Endothelial cell of umbilical vein (primary cell): ENCODE measurements around the gene EFNB3. TPM values are rescaled to one million over a fixed set of nuclear protein-coding genes. Genes with fewer than 3 reads are reported as not detected.

Experiments
- BruUV-seq: library from RNA; stranded (reverse); fragments of 400-500 nt; replicated peaks from 2 replicates; lab custom pipeline; 2021; lab: Mats Ljungman, UMichigan
- CTCF ChIA-PET: fragments of 300-600, 350-600 bp; sonication (Branson Sonifier 250); formaldehyde crosslinking; loops from one replicate; lab custom pipeline; 2021; ENCODE audit warnings: antibody characterized with exemption, inconsistent platforms; lab: Charles Lee
- POLR2A ChIA-PET: fragments of 300-600, 350-600 bp; sonication (Branson Sonifier 250); formaldehyde crosslinking; loops from one replicate; lab custom pipeline; 2021; ENCODE audit warnings: antibody characterized with exemption, inconsistent platforms; lab: Charles Lee
- DNase-seq: peaks from one replicate; pipeline ENCODE4 v3.0.0-alpha.2; 2011; ENCODE audit warnings: low read depth, low spot score
- FAIRE-seq: peaks from 2 replicates; lab custom pipeline; 2011; peaks lifted over from hg19 to GRCh38; lab: Jason Lieb, UNC
- H2AFZ ChIP-seq: 2 replicates; pipeline ENCODE4 v1.6.0; 2012; ENCODE audit warnings: low read depth, low read length, control low read depth, inconsistent platforms
- H3K27ac ChIP-seq: 2 replicates; pipeline ENCODE4 v1.5.1; 2011; ENCODE audit warnings: low read depth, mild to moderate bottlenecking, control low read depth, low read length, moderate library complexity; ENCODE audit not compliant: insufficient read depth
- H3K27me3 ChIP-seq, 2 experiments: 2 replicates each; pipeline versions ENCODE4 v1.6.0 to v1.6.1; 2011; ENCODE audit warnings: low read length in 2 of 2, mixed read lengths in 1 of 2; ENCODE audit not compliant: control insufficient read depth in 2 of 2, insufficient read depth in 2 of 2
- H3K36me3 ChIP-seq, 2 experiments: 2 replicates in 1 of 2; 3 replicates in 1 of 2; pipeline ENCODE4 v1.5.1; 2011; ENCODE audit warnings: low read length in 2 of 2, mild to moderate bottlenecking in 1 of 2, moderate library complexity in 1 of 2; ENCODE audit not compliant: control insufficient read depth in 2 of 2, insufficient read depth in 2 of 2; ENCODE audit errors: extremely low read depth in 1 of 2
- H3K4me1 ChIP-seq: 3 replicates; pipeline ENCODE4 v1.5.1; 2011; ENCODE audit warnings: mild to moderate bottlenecking, low read length; ENCODE audit not compliant: control insufficient read depth, insufficient read depth; ENCODE audit errors: extremely low read depth
- H3K4me2 ChIP-seq: 2 replicates; pipeline ENCODE4 v1.6.1; 2011; ENCODE audit warnings: low read length, control low read depth, mixed read lengths; ENCODE audit not compliant: insufficient read depth
- H3K4me3 ChIP-seq, 3 experiments: fragments of 200-600 bp in 1 of 3; sonication (generic), shearing (Covaris generic) in 1 of 3; replicated peaks in 1 of 3; 2 replicates each; pipeline ENCODE4 v1.5.1; 2011 to 2016; ENCODE audit warnings: control low read depth in 3 of 3, low read length in 3 of 3, mild to moderate bottlenecking in 2 of 3, inconsistent platforms in 1 of 3, low read depth in 1 of 3, moderate library complexity in 1 of 3; ENCODE audit not compliant: insufficient read depth in 1 of 3
- H3K79me2 ChIP-seq: 2 replicates; pipeline ENCODE4 v1.6.0; 2012; ENCODE audit warnings: low read length, inconsistent platforms; ENCODE audit not compliant: control insufficient read depth, insufficient read depth
- H3K9ac ChIP-seq: replicated peaks from 2 replicates; pipeline ENCODE3; 2011; ENCODE audit warnings: low read length, control low read depth; ENCODE audit not compliant: insufficient read depth; ENCODE audit errors: extremely low read depth
- H3K9me1 ChIP-seq: replicated peaks from 3 replicates; pipeline ENCODE4 v1.6.0; 2011; ENCODE audit warnings: mild to moderate bottlenecking, low read length; ENCODE audit not compliant: control insufficient read depth, insufficient read depth; ENCODE audit errors: extremely low read depth
- H3K9me3 ChIP-seq: replicated peaks from 2 replicates; pipeline ENCODE4 v1.5.1; 2012; ENCODE audit warnings: low read length, inconsistent platforms; ENCODE audit not compliant: control insufficient read depth, insufficient read depth
- H4K20me1 ChIP-seq: replicated peaks from 2 replicates; pipeline ENCODE3; 2011; ENCODE audit warnings: mild to moderate bottlenecking, low read length; ENCODE audit not compliant: control insufficient read depth, insufficient read depth; ENCODE audit errors: extremely low read depth
- POLR2A ChIP-seq: IDR thresholded peaks from 2 replicates; pipeline ENCODE4 v1.6.1; 2012; ENCODE audit warnings: low read depth, mild to moderate bottlenecking, control low read depth, low read length
- dilution Hi-C: fragments of 300-500 bp; cut with MboI; formaldehyde crosslinking; loops from one replicate; pipeline ENCODE4 v1.15.0; 2019; ENCODE audit warnings: low sequenced_read_pairs; ENCODE audit not compliant: extremely low pct_ligation_motif_present
- intact Hi-C: fragments of 100-400 bp; cut with micrococcal nuclease; formaldehyde crosslinking; loops from one replicate; pipeline ENCODE4 v1.10.0; 2022
- polyA plus RNA-seq, 4 experiments: library from polyadenylated mRNA; depleted of rRNA in 3 of 4; stranded (reverse) in 3 of 4; unstranded in 1 of 4; fragments of >200 nt; gene quantifications; 2 replicates each; pipeline versions ENCODE4 v1.2.1 to v1.2.3, GENCODE V29; 2011 to 2012; ENCODE audit warnings: missing spikeins in 1 of 4
- total RNA-seq: library from RNA; stranded (reverse); gene quantifications from 2 replicates; pipeline ENCODE4 v1.2.3, GENCODE V29; 2021
- TF ChIP-seq, protein P1 (sequence below), 2 donors: IDR thresholded peaks; 1 replicate in 1 of 2; 2 replicates in 1 of 2; pipeline ENCODE4 v1.5.1; 2011; ENCODE audit warnings: low read length in 2 of 2, mild to moderate bottlenecking in 2 of 2, moderate library complexity in 2 of 2, control low read depth in 1 of 2, inconsistent platforms in 1 of 2, low read depth in 1 of 2; ENCODE audit not compliant: insufficient read depth in 1 of 2; ENCODE audit errors: extremely low read depth in 1 of 2
- TF ChIP-seq, protein P2 (sequence below): IDR thresholded peaks from 2 replicates; pipeline ENCODE4 v1.6.1; 2011; ENCODE audit not compliant: insufficient read depth, insufficient read length

Gene EFNB3
- total and polyA plus RNA-seq, 2 donors (not counting 3 experiments of a cell fraction or from before 2014, with no cell fraction given) = 1.1 to 2.9 TPM

GRCh38 chr17:7711051-7711755 is 6.2 kb downstream of the EFNB3 start:
- intact Hi-C loops = no loop called here
- Histone ChIP-seq H3K79me2 (no peaks in the 10 kb centered on the region), H3K27ac (no peak overlapping the region), H3K9me1 (no peaks in the 10 kb centered on the region), H4K20me1 (no peaks in the 10 kb centered on the region), H2AFZ (no peak overlapping the region), H3K4me3 (no peak overlapping the region), H3K36me3 (no peaks in the 10 kb centered on the region), H3K9ac (no peak overlapping the region), H3K9me3 (no peaks in the 10 kb centered on the region), H3K4me2 (no peak overlapping the region), H3K4me1 (peaks cover 3% of the 10 kb centered on the region), H3K27me3 (peaks cover 14 to 16% of the 10 kb centered on the region in 2 experiments)
- ChIA-PET CTCF (interaction anchor here (1.7 kb wide), 1 partner anchor 23 kb away, joined by 4 read pairs; the partner anchor contains the start of gene WRAP53), POLR2A (no interaction called here)
- DNase-seq (no peak), FAIRE-seq (no peak)
- no peak for TF ChIP-seq POLR2A
- TF ChIP-seq, protein P1, sequence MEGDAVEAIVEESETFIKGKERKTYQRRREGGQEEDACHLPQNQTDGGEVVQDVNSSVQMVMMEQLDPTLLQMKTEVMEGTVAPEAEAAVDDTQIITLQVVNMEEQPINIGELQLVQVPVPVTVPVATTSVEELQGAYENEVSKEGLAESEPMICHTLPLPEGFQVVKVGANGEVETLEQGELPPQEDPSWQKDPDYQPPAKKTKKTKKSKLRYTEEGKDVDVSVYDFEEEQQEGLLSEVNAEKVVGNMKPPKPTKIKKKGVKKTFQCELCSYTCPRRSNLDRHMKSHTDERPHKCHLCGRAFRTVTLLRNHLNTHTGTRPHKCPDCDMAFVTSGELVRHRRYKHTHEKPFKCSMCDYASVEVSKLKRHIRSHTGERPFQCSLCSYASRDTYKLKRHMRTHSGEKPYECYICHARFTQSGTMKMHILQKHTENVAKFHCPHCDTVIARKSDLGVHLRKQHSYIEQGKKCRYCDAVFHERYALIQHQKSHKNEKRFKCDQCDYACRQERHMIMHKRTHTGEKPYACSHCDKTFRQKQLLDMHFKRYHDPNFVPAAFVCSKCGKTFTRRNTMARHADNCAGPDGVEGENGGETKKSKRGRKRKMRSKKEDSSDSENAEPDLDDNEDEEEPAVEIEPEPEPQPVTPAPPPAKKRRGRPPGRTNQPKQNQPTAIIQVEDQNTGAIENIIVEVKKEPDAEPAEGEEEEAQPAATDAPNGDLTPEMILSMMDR (IDR thresholded peaks at IDR 0.05; ENCODE audit: extremely low read depth in 1 of 2, insufficient read depth in 1 of 2, low read depth in 1 of 2, low read length in 2 of 2) = peak in 1 of 2 donors; percentile 9
- no TSS peak for BruUV-seq
- dilution Hi-C loops = no loop called here

- H4K20me1 ChIP-seq = no peaks in the 10 kb centered on the region
- BruUV-seq = no TSS peak
- H3K79me2 ChIP-seq = no peaks in the 10 kb centered on the region
- POLR2A ChIA-PET = interaction anchor here (0.5 kb wide), 1 partner anchor 55 kb away, joined by 5 read pairs; no protein-coding TSS in a partner anchor
- intact Hi-C loops = no loop called here
- H3K27me3 ChIP-seq = peaks cover 3 to 5% of the 10 kb centered on the region in 2 experiments
- no peak overlapping the region for H3K9ac ChIP-seq
- no peak overlapping the region for H2AFZ ChIP-seq
- no peaks in the 10 kb centered on the region for H3K9me1 ChIP-seq
- no peak overlapping the region for H3K4me3 ChIP-seq
- FAIRE-seq (no peak), DNase-seq (no peak)
- CTCF ChIA-PET = interaction anchor here (1.5 to 1.7 kb wide), 2 partner anchors 24 kb away, joined by 4 read pairs; partner anchors contain the start of gene WRAP53
- TF ChIP-seq, protein P1 (IDR thresholded peaks at IDR 0.05; ENCODE audit: extremely low read depth in 1 of 2, insufficient read depth in 1 of 2, low read depth in 1 of 2, low read length in 2 of 2) = no peak
- TF ChIP-seq, protein P2, sequence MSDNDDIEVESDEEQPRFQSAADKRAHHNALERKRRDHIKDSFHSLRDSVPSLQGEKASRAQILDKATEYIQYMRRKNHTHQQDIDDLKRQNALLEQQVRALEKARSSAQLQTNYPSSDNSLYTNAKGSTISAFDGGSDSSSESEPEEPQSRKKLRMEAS = no peak
- no peaks in the 10 kb centered on the region for H3K36me3 ChIP-seq
- dilution Hi-C loops = no loop called here
- no peak overlapping the region for H3K4me2 ChIP-seq
- H3K4me1 ChIP-seq = peaks cover 8% of the 10 kb centered on the region
- no peak overlapping the region for H3K27ac ChIP-seq
- no peaks in the 10 kb centered on the region for H3K9me3 ChIP-seq
These were observed 7.2 kb downstream of the EFNB3 start for GRCh38 chr17:7712111-7712771.
